Smooth muscle cell (in vitro differentiated cells): ENCODE results near the gene ATAD2B. TPM values are rescaled to one million over a fixed set of nuclear protein-coding genes. Genes with fewer than 3 reads are reported as not detected.

Source experiments
- DNase-seq: peaks from one replicate; lab custom pipeline; 2025; ENCODE audit not compliant: unreplicated experiment; lab: John Stamatoyannopoulos, UW
- H2AFZ ChIP-seq: fragments of 200-600 bp; sonication (generic); 2 replicates; pipeline ENCODE4 v1.6.0; 2016; ENCODE audit warnings: antibody characterized with exemption, low read depth, mild to moderate bottlenecking
- H3F3A ChIP-seq: fragments of 200-600 bp; sonication (generic); 2 replicates; pipeline ENCODE4 v1.6.0; 2017; ENCODE audit warnings: antibody characterized with exemption, low read depth
- H3K27ac ChIP-seq: fragments of 200-600 bp; sonication (generic); 2 replicates; pipeline ENCODE4 v1.5.1; 2016; ENCODE audit warnings: low read depth, mild to moderate bottlenecking
- H3K27me3 ChIP-seq: fragments of 200-600 bp; sonication (generic); 2 replicates; pipeline ENCODE4 v1.6.1; 2016; ENCODE audit warnings: low read depth, mild to moderate bottlenecking
- H3K36me3 ChIP-seq: fragments of 200-600 bp; sonication (generic); 2 replicates; pipeline ENCODE4 v1.5.1; 2016; ENCODE audit warnings: low read depth
- H3K4me1 ChIP-seq: fragments of 200-600 bp; sonication (generic); 2 replicates; pipeline ENCODE4 v1.5.1; 2016; ENCODE audit warnings: low read depth
- H3K4me2 ChIP-seq: fragments of 200-600 bp; sonication (generic); 2 replicates; pipeline ENCODE4 v1.6.0; 2016; ENCODE audit warnings: mild to moderate bottlenecking
- H3K4me3 ChIP-seq: fragments of 200-600 bp; sonication (generic); 2 replicates; pipeline ENCODE4 v1.5.1; 2016; ENCODE audit warnings: mild to moderate bottlenecking
- H3K79me2 ChIP-seq: fragments of 200-600 bp; sonication (generic); 2 replicates; pipeline ENCODE4 v1.6.0; 2016; ENCODE audit warnings: low read depth, mild to moderate bottlenecking
- H3K9ac ChIP-seq: fragments of 200-600 bp; sonication (generic); 2 replicates; pipeline ENCODE4 v1.6.0; 2016; ENCODE audit warnings: low read depth
- H3K9me3 ChIP-seq: fragments of 200-600 bp; sonication (generic); replicated peaks from 2 replicates; pipeline ENCODE4 v1.5.1; 2016; ENCODE audit warnings: low read depth
- H4K20me1 ChIP-seq: fragments of 200-600 bp; sonication (generic); 2 replicates; pipeline ENCODE4 v1.6.0; 2016; ENCODE audit warnings: low read depth
- CTCF ChIP-seq: fragments of 200-600 bp; sonication (generic); IDR thresholded peaks from 2 replicates; pipeline ENCODE4 v1.5.1; 2017; ENCODE audit warnings: borderline replicate concordance, mild to moderate bottlenecking, antibody characterized with exemption; ENCODE audit not compliant: insufficient read depth, poor library complexity, severe bottlenecking
- WGBS: methylation state at CpG from one replicate; pipeline ENCODE4 v1.1.7; 2016; ENCODE audit warnings: low lambda C conversion rate; 5-methylcytosine and 5-hydroxymethylcytosine counted together
- polyA plus RNA-seq: library from polyadenylated mRNA; unstranded; fragments of >200 nt; fragmentation: Nextera tagmentation; extraction: Ambion mirVana; gene quantifications from 2 replicates; pipeline ENCODE4 v1.2.1, GENCODE V29; 2016
- total RNA-seq: library from RNA; depleted of rRNA; stranded (reverse); fragments of >200 nt; gene quantifications from 2 replicates; pipeline ENCODE4 v1.2.3, GENCODE V29; 2014

Gene ATAD2B
- total and polyA plus RNA-seq, 2 experiments from 2014 or later: 6.2 to 17.5 TPM

- no peaks in the 10 kb centered on the region for H3K79me2 ChIP-seq
- H3K4me1 ChIP-seq: peaks cover 5% of the 10 kb centered on the region
- no peak overlapping the region for H3K9ac ChIP-seq
- TF ChIP-seq CTCF: no peak
- no peaks in the 10 kb centered on the region for H4K20me1 ChIP-seq
- peaks cover 2% of the 10 kb centered on the region for H3K36me3 ChIP-seq
- no peaks in the 10 kb centered on the region for H3K27me3 ChIP-seq
- H3K27ac ChIP-seq: no peak overlapping the region
- no peaks in the 10 kb centered on the region for H3F3A ChIP-seq
- H2AFZ ChIP-seq: no peak overlapping the region
- no peaks in the 10 kb centered on the region for H3K9me3 ChIP-seq
- no peak for DNase-seq
- 84% methylated on average over 2 of the region's 2 CpGs for WGBS
- no peak overlapping the region for H3K4me3 ChIP-seq
- H3K4me2 ChIP-seq: no peak overlapping the region
Measured at GRCh38 chr2:23793476-23793875, 133.4 kb downstream of the ATAD2B start.

GRCh38 chr2:23791030-23791429 lies 135.9 kb downstream of the ATAD2B start:
- Histone ChIP-seq H3F3A (no peaks in the 10 kb centered on the region), H3K36me3 (peaks cover 4% of the 10 kb centered on the region), H3K4me3 (no peak overlapping the region), H3K4me1 (peaks cover 5% of the 10 kb centered on the region), H2AFZ (no peak overlapping the region), H3K9ac (no peak overlapping the region), H3K9me3 (no peaks in the 10 kb centered on the region), H3K79me2 (no peaks in the 10 kb centered on the region), H4K20me1 (no peaks in the 10 kb centered on the region), H3K27ac (peak overlapping the region; percentile 43), H3K27me3 (no peaks in the 10 kb centered on the region), H3K4me2 (peak overlapping the region; percentile 27)
- DNase-seq: no peak
- TF ChIP-seq CTCF: no peak

GRCh38 chr2:23789012-23789411 lies 137.9 kb downstream of the ATAD2B start:
- no peaks in the 10 kb centered on the region for H3K79me2 ChIP-seq
- no peak overlapping the region for H3K27ac ChIP-seq
- H3K4me3 ChIP-seq: no peak overlapping the region
- H3K4me1 ChIP-seq: peaks cover 5% of the 10 kb centered on the region
- H3F3A ChIP-seq: no peaks in the 10 kb centered on the region
- H2AFZ ChIP-seq: no peak overlapping the region
- peaks cover 5% of the 10 kb centered on the region for H3K36me3 ChIP-seq
- H3K9me3 ChIP-seq: no peaks in the 10 kb centered on the region
- H3K27me3 ChIP-seq: no peaks in the 10 kb centered on the region
- H3K9ac ChIP-seq: no peak overlapping the region
- no peaks in the 10 kb centered on the region for H4K20me1 ChIP-seq
- TF ChIP-seq CTCF: no peak
- 92% methylated on average over 1 of the region's 1 CpG for WGBS
- no peak for DNase-seq
- H3K4me2 ChIP-seq: no peak overlapping the region

GRCh38 chr2:23788100-23788499 lies 138.8 kb downstream of the ATAD2B start:
- no peaks in the 10 kb centered on the region for H4K20me1 ChIP-seq
- H3K9me3 ChIP-seq: no peaks in the 10 kb centered on the region
- no peaks in the 10 kb centered on the region for H3F3A ChIP-seq
- no peak overlapping the region for H3K4me2 ChIP-seq
- no peak overlapping the region for H2AFZ ChIP-seq
- H3K79me2 ChIP-seq: no peaks in the 10 kb centered on the region
- H3K27me3 ChIP-seq: no peaks in the 10 kb centered on the region
- DNase-seq: no peak
- 96% methylated on average over 1 of the region's 1 CpG for WGBS
- H3K27ac ChIP-seq: no peak overlapping the region
- H3K36me3 ChIP-seq: peaks cover 5% of the 10 kb centered on the region
- no peak for TF ChIP-seq CTCF
- H3K9ac ChIP-seq: no peak overlapping the region
- H3K4me1 ChIP-seq: peaks cover 5% of the 10 kb centered on the region
- no peak overlapping the region for H3K4me3 ChIP-seq
